ENCODE measurements around the gene TCEANC2.

DNA sequence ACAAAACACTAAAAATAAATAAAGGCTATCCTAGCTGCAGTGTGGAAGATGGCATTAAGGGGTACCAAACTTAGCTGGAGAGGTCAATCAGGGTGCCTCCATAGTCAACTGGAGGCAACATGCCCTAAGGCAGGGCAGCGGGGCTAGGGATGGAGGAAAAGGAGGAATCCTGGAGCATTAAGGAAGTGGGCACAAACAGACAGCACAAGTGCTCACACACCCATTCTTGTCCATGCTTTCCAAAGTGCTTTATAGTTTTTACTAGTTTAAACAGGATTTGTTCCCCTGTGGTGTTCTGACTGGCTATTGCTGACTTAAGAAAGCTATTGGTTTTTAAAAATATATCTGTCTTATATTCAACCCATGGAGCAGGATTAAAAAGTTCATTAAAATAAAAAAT is 33.3 kb downstream of the TCEANC2 start:
- TF ChIP-seq ZNF274 (IDR thresholded peaks at IDR 0.05; ENCODE audit: low read depth, low read length) (no peak), YY1 (IDR thresholded peaks at IDR 0.05; ENCODE audit: insufficient read depth, insufficient read length) (no peak), SUZ12 (IDR thresholded peaks at IDR 0.05; ENCODE audit: extremely low read depth, insufficient read depth, insufficient read length) (no peak)

Data from NT2/D1 (cell line).